Caco-2 (cell line): ENCODE data around the gene FGF12. TPM values are rescaled to one million over a fixed set of nuclear protein-coding genes. Genes with fewer than 3 reads are reported as not detected.

ENCODE experiments used
- BruUV-seq: library from RNA; stranded (reverse); fragments of 400-500 nt; replicated peaks from 2 replicates; lab custom pipeline; 2021; lab: Mats Ljungman, UMichigan
- CTCF ChIA-PET: fragments of 300-600 bp; sonication (Branson Sonifier 250); formaldehyde crosslinking; loops from one replicate; lab custom pipeline; 2022; ENCODE audit warnings: antibody characterized with exemption; lab: Charles Lee
- POLR2A ChIA-PET: fragments of 300-600 bp; sonication (Branson Sonifier 250); formaldehyde crosslinking; loops from one replicate; lab custom pipeline; 2022; ENCODE audit warnings: antibody characterized with exemption; lab: Charles Lee
- DNase-seq, 2 experiments: peaks; one replicate each; pipeline versions ENCODE4 v3.0.0 to v3.0.0-alpha.2; 2020 to 2022
- H3K27me3 ChIP-seq: replicated peaks from 2 replicates; pipeline ENCODE4 v1.6.0; 2011; ENCODE audit warnings: low read length; ENCODE audit not compliant: control insufficient read depth, insufficient read depth
- H3K36me3 ChIP-seq: 2 replicates; pipeline ENCODE4 v1.5.1; 2011; ENCODE audit warnings: low read length; ENCODE audit not compliant: control insufficient read depth, insufficient read depth
- H3K4me1 ChIP-seq: fragments of 250-450 bp; sonication (Bioruptor Pico); 2 replicates; pipeline ENCODE4 v1.5.1; 2020; ENCODE audit warnings: mild to moderate bottlenecking
- H3K4me3 ChIP-seq: 2 replicates; pipeline ENCODE4 v1.5.1; 2011; ENCODE audit warnings: low read depth, mild to moderate bottlenecking, control low read depth, low read length
- H3K9me3 ChIP-seq: fragments of 250-450 bp; sonication (Bioruptor Pico); 2 replicates; pipeline ENCODE4 v1.5.1; 2020; ENCODE audit warnings: mild to moderate bottlenecking, moderate library complexity
- H3K27ac Mint-ChIP-seq: one replicate; pipeline ENCODE4 v1.8.0; 2022; ENCODE audit warnings: mixed read lengths; ENCODE audit not compliant: unreplicated experiment
- H3K27me3 Mint-ChIP-seq: one replicate; pipeline ENCODE4 v1.8.0; 2022; ENCODE audit warnings: mixed read lengths; ENCODE audit not compliant: insufficient read depth, unreplicated experiment
- H3K36me3 Mint-ChIP-seq: one replicate; pipeline ENCODE4 v1.8.0; 2022; ENCODE audit warnings: mild to moderate bottlenecking, mixed read lengths; ENCODE audit not compliant: insufficient read depth, unreplicated experiment
- H3K4me1 Mint-ChIP-seq: one replicate; pipeline ENCODE4 v1.8.0; 2022; ENCODE audit warnings: low read depth, mixed read lengths; ENCODE audit not compliant: unreplicated experiment
- H3K4me3 Mint-ChIP-seq: one replicate; pipeline ENCODE4 v1.8.0; 2022; ENCODE audit warnings: mild to moderate bottlenecking, moderate library complexity, mixed read lengths; ENCODE audit not compliant: unreplicated experiment
- H3K9me3 Mint-ChIP-seq: one replicate; pipeline ENCODE4 v1.8.0; 2022; ENCODE audit warnings: mixed read lengths; ENCODE audit not compliant: unreplicated experiment
- intact Hi-C: fragments of 100-400 bp; cut with micrococcal nuclease; formaldehyde crosslinking; loops from one replicate; pipeline ENCODE4 v1.10.0; 2022; ENCODE audit not compliant: unreplicated experiment
- total RNA-seq: library from RNA; stranded (reverse); gene quantifications from 2 replicates; pipeline ENCODE4 v1.2.3, GENCODE V29; 2022
- TF ChIP-seq, protein P1 (sequence below), 2 experiments: fragments of 200-600 bp in 1 of 2; IDR thresholded peaks; 1 replicate in 1 of 2; 2 replicates in 1 of 2; pipeline versions ENCODE4 v1.5.1 to v1.8.0; 2011 to 2022; ENCODE audit warnings: antibody characterized with exemption in 1 of 2, control low read depth in 1 of 2, inconsistent platforms in 1 of 2, low read depth in 1 of 2, low read length in 1 of 2, mild to moderate bottlenecking in 1 of 2, moderate library complexity in 1 of 2; ENCODE audit not compliant: insufficient read depth in 1 of 2, severe bottlenecking in 1 of 2, unreplicated experiment in 1 of 2

FGF12 gene
- total RNA-seq, 1 experiment from 2014 or later, result 0.41 TPM

DNA sequence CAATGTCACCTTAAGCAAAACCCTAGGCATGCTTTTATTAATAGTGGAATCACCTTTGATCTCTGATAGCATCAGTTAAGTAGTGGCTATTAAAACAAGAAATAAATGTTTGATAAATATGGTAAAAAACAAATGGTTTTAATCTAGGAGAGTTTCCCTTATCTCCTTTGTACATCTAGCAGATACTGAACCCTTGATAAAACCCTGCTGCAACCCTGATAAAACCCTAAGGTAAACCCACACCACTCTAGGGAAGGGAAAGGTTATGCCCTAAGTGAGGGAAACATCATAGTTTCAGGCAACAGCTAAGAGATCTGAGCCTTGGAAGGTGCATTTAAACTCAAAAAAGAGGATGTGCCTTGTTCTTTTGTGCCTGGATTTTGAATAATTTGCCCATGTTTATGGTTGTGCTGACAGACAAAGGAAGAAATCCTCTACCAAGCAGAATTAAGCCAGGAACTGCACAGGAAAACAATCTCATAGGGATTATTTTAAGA is 309.7 kb downstream of the FGF12 start:
- TF ChIP-seq, protein P1, sequence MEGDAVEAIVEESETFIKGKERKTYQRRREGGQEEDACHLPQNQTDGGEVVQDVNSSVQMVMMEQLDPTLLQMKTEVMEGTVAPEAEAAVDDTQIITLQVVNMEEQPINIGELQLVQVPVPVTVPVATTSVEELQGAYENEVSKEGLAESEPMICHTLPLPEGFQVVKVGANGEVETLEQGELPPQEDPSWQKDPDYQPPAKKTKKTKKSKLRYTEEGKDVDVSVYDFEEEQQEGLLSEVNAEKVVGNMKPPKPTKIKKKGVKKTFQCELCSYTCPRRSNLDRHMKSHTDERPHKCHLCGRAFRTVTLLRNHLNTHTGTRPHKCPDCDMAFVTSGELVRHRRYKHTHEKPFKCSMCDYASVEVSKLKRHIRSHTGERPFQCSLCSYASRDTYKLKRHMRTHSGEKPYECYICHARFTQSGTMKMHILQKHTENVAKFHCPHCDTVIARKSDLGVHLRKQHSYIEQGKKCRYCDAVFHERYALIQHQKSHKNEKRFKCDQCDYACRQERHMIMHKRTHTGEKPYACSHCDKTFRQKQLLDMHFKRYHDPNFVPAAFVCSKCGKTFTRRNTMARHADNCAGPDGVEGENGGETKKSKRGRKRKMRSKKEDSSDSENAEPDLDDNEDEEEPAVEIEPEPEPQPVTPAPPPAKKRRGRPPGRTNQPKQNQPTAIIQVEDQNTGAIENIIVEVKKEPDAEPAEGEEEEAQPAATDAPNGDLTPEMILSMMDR (IDR thresholded peaks at IDR 0.05; ENCODE audit: insufficient read depth in 1 of 2, low read depth in 1 of 2, low read length in 1 of 2, severe bottlenecking in 1 of 2, unreplicated experiment in 1 of 2), result no peak
- no peaks in the 10 kb centered on the region for H3K4me1 Mint-ChIP-seq
- H3K9me3 Mint-ChIP-seq, result no peaks in the 10 kb centered on the region
- CTCF ChIA-PET, result no interaction called here
- no peak overlapping the region for H3K4me3 ChIP-seq
- H3K9me3 ChIP-seq, result no peaks in the 10 kb centered on the region
- no peaks in the 10 kb centered on the region for H3K36me3 Mint-ChIP-seq
- DNase-seq, result no peak
- no peaks in the 10 kb centered on the region for H3K27me3 ChIP-seq
- intact Hi-C loops, result no loop called here
- H3K4me3 Mint-ChIP-seq, result no peak overlapping the region
- no peaks in the 10 kb centered on the region for H3K36me3 ChIP-seq
- BruUV-seq, result no TSS peak
- H3K4me1 ChIP-seq, result no peaks in the 10 kb centered on the region; the same call in 1 of the 2 replicates
- H3K27me3 Mint-ChIP-seq, result peaks cover 2% of the 10 kb centered on the region
- no peak overlapping the region for H3K27ac Mint-ChIP-seq
- POLR2A ChIA-PET, result no interaction called here

DNA sequence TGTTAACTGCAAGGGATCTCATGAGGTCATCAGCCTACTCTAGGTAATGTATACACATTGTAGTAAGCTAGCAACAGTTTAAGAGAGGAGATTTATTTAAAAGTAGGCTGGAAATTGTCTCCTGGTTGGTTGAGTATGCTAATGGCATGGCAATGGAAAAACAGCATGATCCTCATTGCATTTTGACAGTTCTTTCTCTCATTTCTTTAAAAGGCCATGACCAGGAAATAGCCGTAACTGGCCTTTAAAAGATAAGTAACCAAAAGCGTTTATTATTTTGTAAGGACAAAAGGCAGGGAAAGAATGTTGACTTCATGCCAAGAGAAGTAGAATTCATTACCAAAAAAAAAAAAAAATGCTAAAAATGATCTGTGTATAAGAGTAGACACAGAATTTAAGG is 310.3 kb downstream of the FGF12 start:
- Mint-ChIP-seq H3K4me3 (no peak overlapping the region), H3K36me3 (no peaks in the 10 kb centered on the region), H3K27me3 (peaks cover 2% of the 10 kb centered on the region), H3K9me3 (no peaks in the 10 kb centered on the region), H3K27ac (no peak overlapping the region), H3K4me1 (no peaks in the 10 kb centered on the region)
- no peaks in the 10 kb centered on the region for H3K27me3 ChIP-seq
- no peak for DNase-seq
- ChIA-PET POLR2A (no interaction called here), CTCF (no interaction called here)
- no peaks in the 10 kb centered on the region for H3K36me3 ChIP-seq
- BruUV-seq, result no TSS peak
- no peak overlapping the region for H3K4me3 ChIP-seq
- no peaks in the 10 kb centered on the region for H3K9me3 ChIP-seq
- TF ChIP-seq, protein P1 (IDR thresholded peaks at IDR 0.05; ENCODE audit: insufficient read depth in 1 of 2, low read depth in 1 of 2, low read length in 1 of 2, severe bottlenecking in 1 of 2, unreplicated experiment in 1 of 2), result no peak
- H3K4me1 ChIP-seq, result no peaks in the 10 kb centered on the region; the same call in 1 of the 2 replicates
- intact Hi-C loops, result no loop called here

DNA sequence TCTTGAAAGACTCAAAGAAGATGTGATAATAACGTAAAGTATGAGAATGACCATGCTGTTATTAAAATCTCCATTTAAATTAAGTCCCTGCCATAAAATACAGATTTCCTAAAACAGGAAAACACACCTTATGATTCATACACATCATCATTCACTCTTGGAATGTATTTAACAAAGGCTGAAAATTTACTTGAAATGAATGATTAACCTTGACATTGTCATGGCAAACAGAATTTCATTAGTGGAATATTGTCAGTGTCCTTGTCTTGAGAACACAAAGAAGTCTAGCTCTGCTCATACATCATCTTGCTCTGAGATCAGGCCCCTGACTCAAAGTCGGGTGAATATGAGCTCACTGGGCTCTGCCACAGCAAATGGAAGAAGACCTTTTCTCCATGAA is 313.9 kb downstream of the FGF12 start:
- no peaks in the 10 kb centered on the region; the same call in 1 of the 2 replicates for H3K4me1 ChIP-seq
- H3K4me1 Mint-ChIP-seq, result no peaks in the 10 kb centered on the region
- H3K27me3 ChIP-seq, result no peaks in the 10 kb centered on the region
- H3K9me3 Mint-ChIP-seq, result no peaks in the 10 kb centered on the region
- TF ChIP-seq, protein P1 (IDR thresholded peaks at IDR 0.05; ENCODE audit: insufficient read depth in 1 of 2, low read depth in 1 of 2, low read length in 1 of 2, severe bottlenecking in 1 of 2, unreplicated experiment in 1 of 2), result no peak
- intact Hi-C loops, result no loop called here
- BruUV-seq, result no TSS peak
- H3K4me3 Mint-ChIP-seq, result no peak overlapping the region
- H3K36me3 ChIP-seq, result no peaks in the 10 kb centered on the region
- H3K4me3 ChIP-seq, result no peak overlapping the region
- H3K36me3 Mint-ChIP-seq, result no peaks in the 10 kb centered on the region
- H3K9me3 ChIP-seq, result no peaks in the 10 kb centered on the region
- no peak for DNase-seq
- no peaks in the 10 kb centered on the region for H3K27me3 Mint-ChIP-seq
- no peak overlapping the region for H3K27ac Mint-ChIP-seq
- CTCF ChIA-PET, result no interaction called here
- POLR2A ChIA-PET, result no interaction called here
